Fibroblast of skin of scalp (primary cell): Measurements from ENCODE around the gene IREB2.
A peak's percentile ranks its signal among the peaks of the same experiment; 100 is the strongest.
"Not testable (repeated sequence)": the region's sequence is repeated elsewhere in the genome, so short reads cannot be mapped to it uniquely, and the experiment has no call there.

Experiments
- DNase-seq: peaks from one replicate; pipeline ENCODE4 v3.0.0-alpha.2; 2013

The IREB2 gene

DNA sequence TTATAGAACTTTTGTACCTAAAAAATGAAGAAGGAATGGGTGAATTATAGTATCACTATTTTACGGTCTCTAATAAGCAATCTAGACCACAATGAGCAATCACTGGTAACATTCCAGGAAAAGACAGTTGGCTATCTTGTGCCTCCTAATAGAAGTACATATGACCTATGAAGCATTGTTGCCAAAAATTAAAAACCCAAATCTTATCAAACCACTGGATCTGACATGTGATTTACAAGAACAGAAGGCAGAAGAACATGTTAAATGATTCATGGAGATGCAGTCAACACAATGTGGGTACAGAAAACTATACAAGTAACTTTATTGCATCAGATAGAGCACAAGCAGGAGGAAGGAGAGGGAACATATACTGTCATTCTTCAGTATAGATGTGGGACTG, 54.9 kb downstream of the IREB2 start:
- peak; percentile 14 for DNase-seq

DNA sequence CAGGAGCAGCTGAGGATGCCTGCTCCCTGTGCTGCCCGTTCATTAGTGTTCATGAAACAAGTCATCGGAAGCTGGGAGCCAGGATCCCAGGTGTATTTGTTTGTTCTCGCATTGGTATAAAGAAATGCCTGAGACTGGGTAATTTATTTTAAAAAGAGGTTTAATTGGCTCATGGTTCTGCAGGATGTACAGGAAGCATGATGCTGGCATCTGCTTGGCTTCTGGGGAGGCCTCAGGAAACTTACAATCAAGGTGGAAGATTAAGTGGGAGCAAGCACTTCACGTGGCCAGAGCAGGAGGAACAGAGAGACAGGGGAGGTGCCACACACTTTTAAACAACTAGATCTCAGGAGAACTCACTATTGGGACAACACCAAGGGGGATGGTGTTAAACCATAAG, 63.8 kb downstream of the IREB2 start:
- no peak for DNase-seq

DNA sequence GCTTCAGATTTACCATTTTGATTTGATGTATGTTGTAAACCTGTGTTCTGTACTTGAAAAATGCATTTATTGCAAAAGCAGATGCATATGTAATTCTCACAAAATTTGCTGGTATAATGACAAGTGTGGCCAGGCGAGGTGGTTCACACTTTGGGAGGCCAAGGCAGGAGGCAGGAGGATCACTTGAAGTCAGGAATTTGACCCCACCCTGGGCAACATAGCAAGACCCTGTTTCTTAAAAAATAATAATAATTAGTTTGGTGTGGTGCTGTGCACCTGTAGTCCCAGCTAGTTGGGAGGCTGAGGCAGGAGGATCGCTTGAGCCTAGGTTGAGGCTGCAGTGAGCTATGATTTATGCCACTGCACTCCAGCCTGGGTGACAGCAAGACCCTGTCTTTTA, 64.6 kb downstream of the IREB2 start:
- DNase-seq, result no peak

DNA sequence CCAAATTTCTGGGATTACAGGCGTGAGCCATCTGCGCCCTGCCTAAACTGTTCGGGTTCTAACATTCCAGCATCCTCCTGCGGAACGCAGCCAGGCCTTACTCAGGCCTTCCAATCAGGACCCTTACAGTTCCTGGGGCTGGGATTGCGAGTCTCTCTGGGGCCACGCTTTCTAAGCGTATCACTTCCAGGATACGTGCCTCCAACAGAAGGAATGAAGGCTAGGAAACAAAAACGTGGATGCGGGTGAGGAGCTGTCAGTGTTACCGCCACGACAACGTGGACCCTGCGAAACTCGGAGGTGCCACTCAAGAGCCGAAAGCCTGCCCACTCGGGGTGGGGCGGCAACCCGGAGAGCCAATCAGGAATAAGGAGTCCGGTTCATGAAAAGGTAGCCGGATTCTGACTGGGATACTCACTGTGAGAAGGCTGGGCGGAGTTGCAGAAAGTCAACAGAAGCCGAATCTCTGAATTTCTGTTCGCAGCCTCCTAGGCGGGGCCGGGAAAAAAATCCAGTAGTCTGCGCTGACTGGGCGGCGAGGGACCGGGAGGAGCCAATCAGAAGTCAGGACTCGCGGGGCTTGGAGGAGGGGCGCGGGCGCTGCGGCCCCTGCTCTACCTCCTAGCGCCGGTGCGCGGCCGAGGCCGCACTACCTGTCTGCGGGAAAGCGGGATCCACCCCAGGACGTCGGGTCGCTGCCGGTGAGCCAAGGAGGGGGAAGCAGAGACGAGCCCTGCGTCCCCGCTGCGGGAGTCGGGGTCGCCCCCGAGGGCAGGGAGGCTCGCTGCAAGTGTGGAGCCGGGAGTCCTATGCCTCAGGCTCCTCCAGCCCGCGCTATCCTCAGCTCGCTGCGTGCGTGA, 69.2 kb downstream of the IREB2 start, which contains the start of gene HYKK:
TSS of gene HYKK (plus strand) at position 607 of the 860 bp plus-strand sequence. CDS start 5,512 bp downstream, outside the sequence.
- peak; percentile 97 for DNase-seq

DNA sequence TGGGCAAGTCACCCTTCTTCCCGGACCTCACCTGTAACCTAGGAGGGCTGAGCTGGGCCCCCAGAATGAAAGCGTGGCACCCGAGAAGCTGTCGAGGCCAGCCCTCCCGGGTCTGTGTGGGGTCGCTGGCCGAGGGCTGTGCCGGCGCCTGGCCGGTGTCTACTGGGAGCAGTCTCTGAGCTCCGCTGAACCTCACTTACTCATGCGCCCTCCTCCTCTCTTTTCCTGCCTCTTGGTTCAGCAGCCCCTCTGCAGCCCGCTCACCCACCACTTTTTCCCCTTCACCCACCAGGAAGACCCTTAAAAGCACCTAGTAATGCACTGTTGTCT, 69.8 kb downstream of the IREB2 start:
- DNase-seq, result no peak

DNA sequence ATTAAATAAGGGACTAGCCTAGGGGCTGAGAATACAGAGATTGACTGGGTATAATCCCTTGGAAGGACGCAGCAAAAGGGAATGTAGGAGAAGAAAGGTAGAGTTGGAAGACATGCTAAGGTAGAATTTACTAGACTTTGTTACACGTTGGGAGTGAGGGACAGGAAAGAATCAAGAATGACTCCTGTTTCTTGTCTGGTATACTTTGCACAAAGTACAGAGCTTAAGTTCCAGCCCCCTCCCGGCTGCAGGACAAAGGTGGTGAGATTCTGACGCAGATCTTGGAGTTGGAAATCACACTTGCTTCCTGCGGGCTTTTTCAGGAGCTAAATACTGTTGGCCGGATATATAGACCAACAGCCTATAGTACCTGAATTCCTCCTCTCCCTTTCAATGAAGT, 70.3 kb downstream of the IREB2 start:
- DNase-seq, result no peak

DNA sequence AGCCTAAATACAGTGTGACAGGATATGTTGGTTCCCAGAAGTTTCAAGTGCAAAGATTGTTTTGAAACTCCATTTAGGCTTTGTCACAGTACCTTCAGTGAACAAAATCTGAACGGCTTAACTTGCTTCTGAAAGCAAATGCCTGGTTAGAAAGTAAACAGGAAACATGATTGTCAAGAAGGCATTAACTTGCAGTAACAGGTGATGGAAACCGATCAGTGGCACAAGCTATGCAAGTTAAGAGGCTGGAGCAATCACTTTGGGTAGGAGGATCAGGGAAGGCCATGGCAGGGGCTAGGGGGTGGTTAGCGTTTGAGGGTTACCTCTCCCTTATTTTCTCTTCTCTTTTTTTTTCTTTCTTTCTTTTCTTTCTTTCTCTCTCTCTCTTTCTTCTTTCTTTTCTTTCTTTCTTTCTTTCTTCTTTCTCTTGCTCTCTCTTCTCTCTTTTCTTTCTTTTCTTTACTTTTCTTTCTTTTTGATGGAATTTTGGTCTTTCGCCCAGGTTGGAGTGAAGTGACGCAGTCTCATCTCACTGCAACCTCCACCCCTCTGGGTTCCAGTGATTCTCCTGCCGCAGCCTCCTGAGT, 71.8 kb downstream of the IREB2 start:
- DNase-seq, result no peak

DNA sequence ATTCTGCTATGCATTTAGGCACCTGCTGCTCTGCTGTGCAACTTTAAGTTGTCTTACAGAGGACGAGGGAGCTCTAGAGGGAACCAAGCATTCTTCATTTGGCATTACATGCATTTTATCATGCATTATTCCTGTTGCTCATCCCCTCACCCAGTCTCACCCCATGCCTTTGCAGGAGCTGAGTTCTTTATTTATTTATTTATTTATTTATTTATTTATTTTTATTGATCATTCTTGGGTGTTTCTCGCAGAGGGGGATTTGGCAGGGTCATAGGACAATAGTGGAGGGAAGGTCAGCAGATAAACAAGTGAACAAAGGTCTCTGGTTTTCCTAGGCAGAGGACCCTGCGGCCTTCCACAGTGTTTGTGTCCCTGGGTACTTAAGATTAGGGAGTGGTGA, 82.0 kb downstream of the IREB2 start:
- DNase-seq, result not testable (repeated sequence)

DNA sequence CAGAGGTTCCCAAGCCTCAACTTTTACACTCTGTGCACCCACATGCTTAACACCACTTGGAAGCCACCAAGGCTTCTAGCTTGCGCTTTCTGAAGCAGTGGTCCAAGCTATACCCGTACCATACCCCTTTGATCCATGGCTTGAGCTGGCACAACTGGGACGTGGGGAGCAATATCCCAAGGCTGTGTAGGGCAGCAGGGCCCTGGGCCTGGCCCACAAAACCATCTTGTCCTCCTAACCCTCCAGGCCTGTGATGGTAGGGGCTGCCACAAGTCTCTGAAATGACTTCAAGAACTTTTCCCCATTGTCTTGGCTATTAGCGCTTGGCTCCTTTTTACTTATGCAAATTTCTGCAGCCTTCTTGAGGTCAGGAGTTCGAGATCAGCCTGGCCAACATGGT, 86.2 kb downstream of the IREB2 start:
- DNase-seq, result no peak

DNA sequence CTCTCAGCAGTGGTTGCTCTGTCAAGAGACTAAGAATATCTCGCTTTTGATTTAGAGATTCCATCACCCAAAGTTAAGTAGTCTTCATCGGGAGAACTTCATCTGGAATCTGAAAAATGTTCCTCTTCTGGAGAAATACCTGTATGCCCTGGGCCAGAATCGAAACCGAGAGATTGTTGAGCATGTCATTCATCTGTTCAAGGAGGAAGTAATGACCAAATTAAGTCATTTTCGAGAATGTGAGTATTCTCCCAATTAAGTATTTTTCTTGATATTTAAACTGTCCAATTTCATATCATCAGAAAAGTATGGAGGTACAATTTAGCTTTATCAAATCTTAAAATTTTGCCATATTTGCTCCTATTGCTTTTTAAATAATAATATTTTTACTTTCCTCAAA, 89.3 kb downstream of the IREB2 start:
- DNase-seq, result no peak

DNA sequence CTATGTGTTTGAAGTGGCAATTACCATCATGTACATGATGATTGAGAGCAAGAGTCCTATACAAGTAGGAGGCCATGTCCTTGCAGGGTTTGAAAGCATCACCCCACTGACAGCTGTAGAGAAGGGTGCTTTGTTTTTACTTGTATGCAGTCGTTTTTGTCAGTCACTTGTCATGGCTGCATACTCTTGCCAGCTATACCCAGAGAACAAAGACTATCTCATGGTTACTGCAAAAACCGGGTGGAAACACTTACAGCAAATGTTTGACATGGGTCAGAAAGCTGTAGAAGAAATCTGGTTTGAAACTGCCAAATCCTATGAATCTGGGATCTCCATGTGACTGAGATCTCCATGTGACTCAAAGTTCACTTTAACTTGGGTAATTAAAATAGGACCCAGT, 95.3 kb downstream of the IREB2 start:
- no peak for DNase-seq

DNA sequence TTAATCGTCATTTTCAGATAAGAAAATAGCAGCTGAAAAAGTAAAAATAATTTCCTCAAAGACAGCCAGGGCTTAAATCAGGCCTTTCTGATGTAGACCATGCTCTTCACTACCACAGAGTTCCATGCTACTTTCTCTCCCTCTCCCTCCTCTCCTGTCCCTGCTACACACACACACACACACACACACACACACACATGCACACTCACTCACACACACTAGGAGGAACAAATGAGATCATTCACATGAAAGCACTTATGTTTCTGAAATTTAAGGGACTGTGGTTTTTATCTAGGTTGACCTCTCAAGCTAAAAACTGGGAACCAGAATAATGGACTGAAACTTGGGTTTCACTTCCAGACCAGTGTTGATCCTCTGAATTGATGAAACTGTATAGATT, 98.1 kb downstream of the IREB2 start:
- peak; percentile 12 for DNase-seq

DNA sequence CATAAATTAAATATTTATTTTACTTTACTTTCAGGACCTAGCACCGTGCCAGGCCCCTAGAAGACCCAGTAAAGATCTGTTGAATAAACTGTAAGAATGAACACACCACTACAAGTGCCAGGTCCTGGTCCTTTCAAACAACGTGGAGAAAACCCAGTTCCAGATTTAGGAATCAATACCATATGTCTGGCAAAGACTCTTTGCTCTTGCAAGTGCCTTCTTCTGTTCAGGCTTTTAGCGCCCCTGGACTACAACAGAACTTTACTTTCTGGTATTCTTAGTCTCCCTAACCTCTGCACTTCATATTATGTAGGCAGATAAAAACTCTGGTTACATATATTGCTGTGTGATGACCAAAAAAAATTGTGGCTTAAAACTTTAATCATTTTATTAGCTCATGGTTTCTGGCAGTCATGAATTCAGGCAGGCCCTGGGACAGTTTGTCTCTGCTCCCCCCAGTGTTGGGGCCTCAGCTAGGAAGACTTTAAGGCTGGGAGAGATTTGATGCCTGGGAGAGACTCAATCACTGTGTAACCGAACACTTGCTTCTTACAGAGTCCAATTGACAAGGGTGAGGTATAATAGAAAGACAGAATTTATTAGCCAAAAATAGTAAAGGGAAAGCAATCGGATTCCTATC, 99.4 kb downstream of the IREB2 start:
- no peak for DNase-seq

DNA sequence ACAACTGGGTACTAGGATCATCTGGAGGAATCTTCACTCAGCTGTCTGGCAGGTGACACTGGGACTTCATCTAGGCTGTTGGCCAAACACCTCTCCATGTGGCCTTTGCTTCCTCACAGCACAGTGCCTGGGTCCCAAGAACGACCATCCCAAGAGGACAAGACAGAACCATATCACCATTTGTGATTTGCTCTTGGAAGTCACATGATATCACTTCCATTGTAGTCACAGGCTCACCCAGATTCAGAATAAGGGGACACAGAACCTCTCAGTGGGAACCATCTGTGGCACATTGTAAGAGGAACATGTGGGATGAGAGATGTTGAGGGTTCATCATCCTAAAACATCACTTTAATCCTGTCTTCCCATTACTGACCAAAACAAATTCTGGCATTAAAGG, 100.3 kb downstream of the IREB2 start:
- no peak for DNase-seq

DNA sequence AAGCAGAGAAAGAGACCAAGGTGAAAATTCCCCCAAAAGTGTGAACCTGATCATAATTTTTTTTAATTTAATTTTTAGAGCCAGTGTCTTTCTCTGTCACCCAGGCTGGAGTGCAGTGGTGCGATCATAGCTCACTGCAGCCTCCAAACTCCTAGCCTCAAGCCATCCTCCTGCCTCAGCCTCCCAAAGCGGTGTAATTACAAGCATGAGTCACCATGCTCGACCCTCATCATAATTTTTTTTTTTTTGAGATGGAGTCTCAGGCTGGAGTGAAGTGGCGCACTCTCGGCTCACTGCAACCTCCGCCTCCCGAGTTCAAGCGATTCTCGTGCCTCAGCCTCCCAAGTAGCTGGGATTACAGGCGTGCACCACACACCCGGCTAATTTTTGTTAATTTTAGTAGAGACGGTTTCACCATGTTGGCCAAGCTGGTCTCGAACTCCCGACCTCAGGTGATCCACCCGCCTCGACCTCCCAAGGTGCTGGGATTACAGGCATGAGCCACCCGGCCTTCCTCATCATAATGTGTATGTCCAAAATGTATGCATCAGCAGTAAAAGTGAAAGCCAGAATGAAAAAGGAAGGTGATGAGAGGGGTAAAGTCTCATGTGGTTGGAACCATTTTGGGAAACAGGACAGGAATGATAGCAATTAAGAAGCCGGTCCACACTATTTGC, 101.6 kb downstream of the IREB2 start:
- DNase-seq, result not testable (repeated sequence)

DNA sequence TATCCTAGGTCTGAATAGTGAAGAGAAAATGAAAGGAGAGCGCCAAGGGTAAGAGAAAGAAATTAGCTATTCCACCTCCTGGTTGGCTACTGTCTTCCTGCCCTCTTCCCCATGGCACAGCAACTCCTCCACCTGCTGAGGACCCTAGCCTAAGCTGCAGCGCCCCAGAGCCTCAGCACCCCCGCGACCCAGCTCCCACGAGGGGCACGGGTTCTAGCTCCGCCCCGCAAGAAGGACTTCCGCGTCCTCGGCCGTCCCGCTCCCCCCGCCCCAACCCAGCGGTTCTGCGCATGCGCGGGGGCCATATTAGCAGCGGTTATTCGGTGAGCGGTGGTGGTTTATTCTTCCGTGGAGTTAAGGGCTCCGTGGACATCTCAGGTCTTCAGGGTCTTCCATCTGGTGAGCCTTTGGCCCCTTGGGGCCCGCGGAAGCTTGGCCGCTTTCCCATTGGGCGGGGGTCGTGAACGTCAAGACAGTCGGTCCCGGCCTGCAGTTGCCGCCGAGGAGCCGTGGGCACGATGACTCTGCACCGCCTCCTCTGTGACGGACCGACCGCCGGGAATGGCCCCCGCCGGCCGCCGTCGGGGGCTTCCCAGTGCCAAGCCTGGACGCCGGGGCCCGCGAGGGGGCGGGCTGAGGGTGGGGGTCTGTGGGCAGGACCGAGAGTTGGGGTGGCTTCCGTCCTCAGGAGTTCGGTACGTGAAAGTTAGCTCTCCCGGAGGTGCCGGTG, 102.3 kb downstream of the IREB2 start, which contains the start of gene PSMA4:
TSS of gene PSMA4 (plus strand) at position 304 of the 730 bp plus-strand sequence. CDS start 1,484 bp downstream, outside the sequence.
- DNase-seq, result peak; percentile 86

DNA sequence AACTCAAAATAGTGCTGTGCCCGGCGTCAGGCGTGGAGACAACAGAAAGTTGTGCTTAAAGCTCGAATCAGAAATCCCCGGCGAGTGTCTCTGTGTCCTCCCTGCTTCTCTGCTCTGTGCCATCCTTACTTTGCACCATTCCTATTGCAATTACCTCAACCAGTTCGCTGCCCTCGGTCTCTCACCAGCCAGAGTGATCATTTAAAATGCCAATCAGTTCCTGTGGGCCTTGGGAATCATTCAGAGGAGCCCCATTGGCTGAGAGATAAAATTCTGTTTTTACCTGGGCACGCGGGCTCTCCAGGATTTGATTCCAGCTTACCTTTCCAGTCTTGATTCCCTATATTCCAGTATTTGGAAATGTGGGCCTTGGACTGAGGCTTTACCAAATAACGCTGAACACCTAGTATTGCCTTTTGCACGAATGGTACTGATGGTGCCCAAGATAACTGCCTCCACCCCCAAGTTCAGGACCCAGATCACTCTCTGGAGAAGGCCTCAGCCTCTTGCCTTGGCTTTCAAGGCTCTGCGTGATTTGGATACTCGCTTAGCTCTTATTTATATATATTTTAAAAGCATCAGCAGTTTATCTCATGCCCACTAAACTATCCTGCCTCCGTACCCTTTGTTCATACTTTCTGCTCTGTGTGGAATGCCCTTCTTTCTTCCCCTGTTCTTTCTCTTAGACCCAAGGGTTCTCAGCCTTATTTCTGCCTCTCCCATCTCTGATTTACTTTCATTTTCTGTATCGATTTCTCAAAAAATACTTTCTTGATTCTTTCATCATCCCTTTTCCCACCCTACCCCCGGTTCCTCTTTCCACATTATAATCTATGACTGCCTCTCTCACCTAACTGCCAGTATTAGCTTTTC, 103.1 kb downstream of the IREB2 start:
- peak; percentile 29 for DNase-seq

DNA sequence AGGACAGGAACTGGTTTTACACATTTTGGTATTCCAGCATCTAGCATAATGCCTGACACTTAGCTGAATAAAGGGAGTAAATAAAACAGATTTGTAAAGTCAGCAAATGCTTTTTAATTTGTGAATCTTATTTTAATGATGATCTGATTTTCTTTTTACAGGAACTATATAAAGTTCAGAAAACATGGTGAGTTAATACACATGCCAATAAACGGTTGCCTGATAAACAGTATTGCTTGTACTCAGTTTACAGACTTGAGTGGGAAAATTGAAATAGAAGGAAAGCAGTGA, 103.7 kb downstream of the IREB2 start:
- DNase-seq, result no peak

DNA sequence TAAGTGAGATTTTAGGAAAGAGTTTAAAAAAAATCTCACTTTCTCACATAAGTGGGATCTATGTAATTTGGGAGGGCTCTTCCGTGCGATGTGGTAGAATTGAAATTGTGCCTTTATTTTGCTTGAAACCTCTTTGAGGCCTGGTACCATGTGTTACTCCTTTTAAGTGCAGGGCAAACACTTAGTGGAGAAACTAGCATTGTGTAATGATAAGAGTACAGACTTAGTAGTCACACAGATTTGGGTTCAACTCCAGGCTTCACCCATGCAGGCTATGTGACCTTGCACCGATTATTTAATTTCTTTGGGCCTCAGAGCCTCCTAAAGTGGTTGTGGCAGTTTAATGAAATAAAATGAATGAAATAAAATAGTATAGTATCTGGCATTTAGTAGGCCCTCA, 104.6 kb downstream of the IREB2 start:
- no peak for DNase-seq

DNA sequence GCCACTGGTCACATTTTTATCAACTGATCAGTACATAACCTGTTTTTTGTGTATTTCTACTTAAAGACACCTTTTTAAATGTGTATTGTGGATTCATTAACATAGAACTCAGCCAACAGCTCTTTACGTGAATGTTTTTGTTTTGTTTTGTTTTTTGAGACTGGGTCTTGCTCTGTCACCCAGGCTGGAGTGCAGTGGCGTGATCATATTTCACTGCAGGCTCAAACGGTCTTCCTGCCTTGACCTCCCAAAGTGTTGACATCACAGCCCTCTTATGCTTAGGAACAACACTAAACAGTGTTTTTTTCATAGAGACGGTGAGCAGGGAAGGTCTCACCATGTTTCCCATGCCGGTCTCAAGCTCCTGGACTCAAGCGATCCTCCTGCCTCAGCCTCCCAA, 112.2 kb downstream of the IREB2 start:
- no peak for DNase-seq

DNA sequence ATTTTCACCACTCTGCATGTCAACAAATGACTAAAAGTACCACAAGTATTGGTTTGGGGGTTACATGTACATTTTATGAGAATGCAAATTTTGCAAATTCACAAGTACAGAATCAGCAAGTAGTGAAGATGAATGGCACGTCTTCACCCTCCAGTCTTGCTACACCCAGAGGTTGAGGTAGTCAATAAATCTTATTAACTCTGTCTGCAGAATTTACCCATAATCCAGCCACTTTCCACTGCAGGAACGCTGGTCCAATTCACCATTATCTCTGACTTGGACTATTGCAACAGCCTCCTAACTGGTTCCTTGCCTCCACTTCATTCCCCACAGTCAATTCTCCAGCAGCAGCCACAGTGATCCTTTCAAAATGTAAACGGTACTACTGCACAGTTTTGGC, 112.8 kb downstream of the IREB2 start:
- DNase-seq, result no peak
